ENCODE results near the gene CMC2. TPM values are rescaled to one million over a fixed set of nuclear protein-coding genes. Genes with fewer than 3 reads are reported as not detected.

Gene CMC2
- total and polyA plus RNA-seq, 9 of the 15 experiments (the other 6 are each of a cell fraction or from before 2014, with no cell fraction given): 122 to 501 (median 172) TPM

DNA sequence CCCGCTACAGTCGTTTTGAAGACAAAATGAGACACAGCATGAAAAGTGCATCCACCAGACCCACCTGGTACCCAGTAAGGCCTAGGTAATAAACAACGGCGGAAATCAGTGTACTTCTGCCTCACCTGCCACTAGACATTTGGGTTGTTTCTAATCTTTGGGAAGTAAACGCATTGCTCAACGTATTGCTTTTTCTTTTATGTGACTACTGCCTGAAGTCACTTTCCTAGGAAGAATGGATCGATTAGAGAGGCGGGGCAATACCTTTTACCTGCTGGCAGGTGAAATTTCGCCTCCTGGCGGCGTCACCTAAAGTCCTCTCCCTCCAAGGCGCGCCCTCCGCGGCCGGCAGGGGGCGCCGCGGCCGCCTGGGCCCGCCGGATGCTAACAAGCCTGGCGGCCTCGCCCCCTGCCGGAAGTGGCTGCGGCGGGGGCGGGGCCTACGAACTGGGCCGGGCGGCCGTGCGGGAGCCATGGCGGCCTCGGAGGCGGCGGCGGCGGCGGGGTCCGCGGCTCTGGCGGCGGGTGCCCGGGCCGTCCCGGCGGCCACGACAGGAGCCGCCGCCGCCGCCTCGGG, 28.8 kb upstream of the CMC2 start, which contains the start of gene ATMIN (continued):
- TF ChIP-seq, protein P1, sequence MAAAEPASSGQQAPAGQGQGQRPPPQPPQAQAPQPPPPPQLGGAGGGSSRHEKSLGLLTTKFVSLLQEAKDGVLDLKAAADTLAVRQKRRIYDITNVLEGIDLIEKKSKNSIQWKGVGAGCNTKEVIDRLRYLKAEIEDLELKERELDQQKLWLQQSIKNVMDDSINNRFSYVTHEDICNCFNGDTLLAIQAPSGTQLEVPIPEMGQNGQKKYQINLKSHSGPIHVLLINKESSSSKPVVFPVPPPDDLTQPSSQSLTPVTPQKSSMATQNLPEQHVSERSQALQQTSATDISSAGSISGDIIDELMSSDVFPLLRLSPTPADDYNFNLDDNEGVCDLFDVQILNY (CRISPR knock-in tag; IDR thresholded peaks at IDR 0.05): no peak
- TF ChIP-seq KAT7 (CRISPR knock-in tag; IDR thresholded peaks at IDR 0.05; ENCODE audit: borderline replicate concordance) (no peak), YBX1 (IDR thresholded peaks at IDR 0.05) (no peak), RB1 (IDR thresholded peaks at IDR 0.05; ENCODE audit: low read depth) (peak; percentile 98), EGR1 (conservative IDR thresholded peaks at IDR 0.05) (no peak), PHB2 (IDR thresholded peaks at IDR 0.05; ENCODE audit: low read depth) (no peak), BDP1 (IDR thresholded peaks at IDR 0.05; ENCODE audit: insufficient read depth, insufficient read length) (no peak), LCOR (CRISPR knock-in tag; IDR thresholded peaks at IDR 0.05) (0 out of 2 replicates have a peak, but pooled peaks have one; percentile 35), TAF15 (IDR thresholded peaks at IDR 0.05; ENCODE audit: low read depth, low read length) (no peak), ZKSCAN1 (IDR thresholded peaks at IDR 0.05; ENCODE audit: low read depth, low read length) (0 out of 2 replicates have a peak, but pooled peaks have one; percentile 54), FOXP1 (CRISPR knock-in tag; IDR thresholded peaks at IDR 0.05) (no peak), KLF13 (tag; IDR thresholded peaks at IDR 0.05; ENCODE audit: borderline replicate concordance, low read depth) (0 out of 2 replicates have a peak, but pooled peaks have one; percentile 33), BMI1 (IDR thresholded peaks at IDR 0.05; ENCODE audit: low read length) (no peak), L3MBTL2 (IDR thresholded peaks at IDR 0.05) (no peak; the same call in 1 of the 2 replicates), ZFP36 (IDR thresholded peaks at IDR 0.05; ENCODE audit: low read depth, low read length, partially characterized antibody) (no peak), RUNX1 (IDR thresholded peaks at IDR 0.05; ENCODE audit: low read depth) (no peak), CBX3 (IDR thresholded peaks at IDR 0.05; ENCODE audit: borderline replicate concordance in 1 of 2, low read length in 2 of 2) (peak in 1 of 2 experiments; percentile 51; a peak in 1 of 3 replicates), ZNF699 (CRISPR knock-in tag; IDR thresholded peaks at IDR 0.05; ENCODE audit: insufficient replicate concordance) (no peak), TCFL5 (CRISPR knock-in tag; conservative IDR thresholded peaks at IDR 0.05) (no peak), ZNF24 (IDR thresholded peaks at IDR 0.05) (peak; percentile 9; the same call in 1 of the 2 replicates), MTA1 (IDR thresholded peaks at IDR 0.05; ENCODE audit: borderline replicate concordance) (no peak), ZNF347 (CRISPR knock-in tag; IDR thresholded peaks at IDR 0.05; ENCODE audit: low read depth) (no peak)
- TF ChIP-seq, protein P2, sequence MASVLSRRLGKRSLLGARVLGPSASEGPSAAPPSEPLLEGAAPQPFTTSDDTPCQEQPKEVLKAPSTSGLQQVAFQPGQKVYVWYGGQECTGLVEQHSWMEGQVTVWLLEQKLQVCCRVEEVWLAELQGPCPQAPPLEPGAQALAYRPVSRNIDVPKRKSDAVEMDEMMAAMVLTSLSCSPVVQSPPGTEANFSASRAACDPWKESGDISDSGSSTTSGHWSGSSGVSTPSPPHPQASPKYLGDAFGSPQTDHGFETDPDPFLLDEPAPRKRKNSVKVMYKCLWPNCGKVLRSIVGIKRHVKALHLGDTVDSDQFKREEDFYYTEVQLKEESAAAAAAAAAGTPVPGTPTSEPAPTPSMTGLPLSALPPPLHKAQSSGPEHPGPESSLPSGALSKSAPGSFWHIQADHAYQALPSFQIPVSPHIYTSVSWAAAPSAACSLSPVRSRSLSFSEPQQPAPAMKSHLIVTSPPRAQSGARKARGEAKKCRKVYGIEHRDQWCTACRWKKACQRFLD (CRISPR knock-in tag; IDR thresholded peaks at IDR 0.05): no peak
- TF ChIP-seq, protein P3, sequence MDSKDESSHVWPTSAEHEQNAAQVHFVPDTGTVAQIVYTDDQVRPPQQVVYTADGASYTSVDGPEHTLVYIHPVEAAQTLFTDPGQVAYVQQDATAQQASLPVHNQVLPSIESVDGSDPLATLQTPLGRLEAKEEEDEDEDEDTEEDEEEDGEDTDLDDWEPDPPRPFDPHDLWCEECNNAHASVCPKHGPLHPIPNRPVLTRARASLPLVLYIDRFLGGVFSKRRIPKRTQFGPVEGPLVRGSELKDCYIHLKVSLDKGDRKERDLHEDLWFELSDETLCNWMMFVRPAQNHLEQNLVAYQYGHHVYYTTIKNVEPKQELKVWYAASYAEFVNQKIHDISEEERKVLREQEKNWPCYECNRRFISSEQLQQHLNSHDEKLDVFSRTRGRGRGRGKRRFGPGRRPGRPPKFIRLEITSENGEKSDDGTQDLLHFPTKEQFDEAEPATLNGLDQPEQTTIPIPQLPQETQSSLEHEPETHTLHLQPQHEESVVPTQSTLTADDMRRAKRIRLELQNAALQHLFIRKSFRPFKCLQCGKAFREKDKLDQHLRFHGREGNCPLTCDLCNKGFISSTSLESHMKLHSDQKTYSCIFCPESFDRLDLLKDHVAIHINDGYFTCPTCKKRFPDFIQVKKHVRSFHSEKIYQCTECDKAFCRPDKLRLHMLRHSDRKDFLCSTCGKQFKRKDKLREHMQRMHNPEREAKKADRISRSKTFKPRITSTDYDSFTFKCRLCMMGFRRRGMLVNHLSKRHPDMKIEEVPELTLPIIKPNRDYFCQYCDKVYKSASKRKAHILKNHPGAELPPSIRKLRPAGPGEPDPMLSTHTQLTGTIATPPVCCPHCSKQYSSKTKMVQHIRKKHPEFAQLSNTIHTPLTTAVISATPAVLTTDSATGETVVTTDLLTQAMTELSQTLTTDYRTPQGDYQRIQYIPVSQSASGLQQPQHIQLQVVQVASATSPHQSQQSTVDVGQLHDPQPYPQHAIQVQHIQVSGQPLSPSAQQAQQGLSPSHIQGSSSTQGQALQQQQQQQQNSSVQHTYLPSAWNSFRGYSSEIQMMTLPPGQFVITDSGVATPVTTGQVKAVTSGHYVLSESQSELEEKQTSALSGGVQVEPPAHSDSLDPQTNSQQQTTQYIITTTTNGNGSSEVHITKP (IDR thresholded peaks at IDR 0.05; ENCODE audit: partially characterized antibody): no peak
- TF ChIP-seq, protein P4, sequence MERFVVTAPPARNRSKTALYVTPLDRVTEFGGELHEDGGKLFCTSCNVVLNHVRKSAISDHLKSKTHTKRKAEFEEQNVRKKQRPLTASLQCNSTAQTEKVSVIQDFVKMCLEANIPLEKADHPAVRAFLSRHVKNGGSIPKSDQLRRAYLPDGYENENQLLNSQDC (CRISPR knock-in tag; IDR thresholded peaks at IDR 0.05): no peak
